HL-60/S4 treated with retinoic acid at 250 ng/mL for 4 days and 3 days (cell line): ENCODE data around the gene RBM10.

Experiments
- in situ Hi-C: fragments of 300-500 bp; cut with MboI; formaldehyde crosslinking; loops from 2 replicates; pipeline ENCODE4 v1.7.0; 2022; ENCODE audit warnings: low sequenced_read_pairs

Gene RBM10

DNA sequence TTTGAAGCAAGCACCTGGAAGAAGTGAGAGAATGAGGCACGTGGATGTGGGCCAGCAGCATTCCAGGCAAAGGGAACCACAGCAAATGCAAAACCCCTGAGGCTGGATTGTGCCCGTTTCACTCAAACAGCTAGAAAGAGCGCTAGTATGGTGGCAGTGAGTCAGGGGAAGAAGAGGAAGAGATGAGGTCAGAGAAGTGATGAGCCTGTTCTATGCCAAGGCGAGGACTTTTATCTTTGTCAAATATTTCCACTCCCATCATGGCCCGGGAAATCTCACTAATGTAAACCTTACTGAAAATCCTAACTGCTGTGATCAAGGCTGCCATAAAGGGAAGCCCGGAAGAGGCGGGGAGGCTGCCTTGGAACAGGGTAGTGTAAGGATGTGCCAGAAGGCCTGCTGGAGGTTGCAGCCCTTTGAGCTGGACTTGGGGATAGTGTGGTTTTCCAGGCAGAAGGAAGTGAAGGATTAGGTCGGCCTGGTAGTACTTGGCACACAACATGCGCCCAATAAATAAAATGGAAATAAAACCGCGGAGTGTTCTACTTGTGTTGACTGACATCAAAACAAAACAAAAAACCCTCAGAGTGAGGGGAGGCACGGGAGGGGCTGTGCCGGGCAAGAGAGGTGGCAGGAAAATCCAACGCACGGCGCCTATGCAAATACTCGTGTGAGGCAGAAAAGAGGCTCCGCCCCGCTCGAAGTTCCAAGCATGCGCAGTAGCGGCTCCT lies 72.3 kb downstream of the RBM10 start:
- in situ Hi-C loops = loop anchor here (25.0 kb wide), 1 partner anchor 295 kb away; no protein-coding TSS in a partner anchor

DNA sequence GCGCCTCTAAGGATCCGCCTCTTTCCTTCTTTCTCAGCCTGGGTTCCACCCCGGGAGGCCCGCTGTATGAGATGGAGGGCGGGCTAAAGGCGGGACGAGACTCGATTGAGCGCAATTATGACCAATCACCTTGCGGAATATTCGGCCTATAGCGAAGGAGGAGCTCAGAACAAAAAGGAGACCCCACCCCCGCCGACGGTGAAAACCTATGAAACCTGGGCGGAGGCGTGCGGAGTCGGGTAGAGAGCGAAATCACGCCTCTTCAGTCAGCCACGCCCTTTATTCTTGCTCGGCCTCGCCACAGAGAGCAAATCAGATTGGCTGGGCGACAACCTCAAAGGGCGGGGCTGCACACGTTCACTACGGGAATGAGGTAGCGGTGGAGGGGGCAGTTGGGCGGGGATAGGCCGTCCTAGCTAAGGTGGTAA lies 72.8 kb downstream of the RBM10 start:
- in situ Hi-C loops = loop anchor here (25.0 kb wide), 1 partner anchor 294 kb away; no protein-coding TSS in a partner anchor

GRCh38 chrX:47218280-47218919 lies 73.4 kb downstream of the RBM10 start, which contains the start of gene CDK16:
Gene CDK16 (plus strand): TSS chrX:47218681. CDS start chrX:47223558, 4,877 bp downstream.
- in situ Hi-C loops = loop anchor here (25.0 kb wide), 1 partner anchor 294 kb away; no protein-coding TSS in a partner anchor

DNA sequence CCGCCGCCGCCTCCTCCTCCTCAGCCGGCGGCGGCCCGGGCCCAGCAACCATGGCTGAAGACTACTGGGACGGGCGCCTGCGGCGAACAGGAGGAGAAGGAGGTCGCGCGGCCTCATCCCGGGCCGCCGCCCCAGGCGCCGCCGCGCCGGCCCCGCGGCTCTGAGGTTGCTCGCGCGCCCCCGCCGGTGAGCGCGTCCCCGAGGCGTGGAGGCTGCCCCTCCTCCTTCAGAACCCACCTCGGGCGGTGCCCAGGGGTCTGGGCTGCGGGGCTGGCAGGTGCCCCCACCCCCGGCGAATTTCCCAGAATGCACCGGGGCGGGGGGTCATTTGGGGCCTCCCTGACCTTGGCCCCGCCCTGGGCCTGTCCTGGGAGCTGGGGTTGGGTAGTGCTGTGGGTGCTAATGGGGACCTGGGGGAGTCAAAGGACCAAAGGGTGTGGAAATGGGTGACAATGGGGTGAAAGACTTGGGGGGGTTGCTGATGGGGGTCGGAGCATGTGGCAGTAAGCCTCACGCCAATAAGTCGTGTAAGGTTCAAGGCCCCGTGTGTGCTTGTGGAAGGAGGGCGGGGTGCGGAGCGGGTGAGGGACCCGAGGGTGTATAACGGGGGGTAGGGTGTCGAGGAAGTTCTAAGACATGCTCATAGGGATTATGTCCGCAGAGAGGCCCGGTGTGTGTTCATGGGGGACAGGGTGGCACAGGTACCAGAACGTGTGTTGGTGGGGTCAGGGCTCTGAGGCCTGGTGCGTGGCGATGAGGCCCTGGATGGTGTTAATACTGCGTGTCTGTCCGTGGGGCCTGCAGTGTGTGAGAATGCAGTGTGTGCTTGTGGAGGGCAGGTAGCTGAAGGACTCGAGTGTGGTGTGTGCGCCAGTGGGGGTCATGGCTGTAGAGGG lies 74.1 kb downstream of the RBM10 start:
- in situ Hi-C loops = loop anchor here (25.0 kb wide), 1 partner anchor 293 kb away; no protein-coding TSS in a partner anchor

- in situ Hi-C loops = loop anchor here (25.0 kb wide), 1 partner anchor 291 kb away; no protein-coding TSS in a partner anchor
These were observed 76.7 kb downstream of the RBM10 start for GRCh38 chrX:47221756-47222155.

DNA sequence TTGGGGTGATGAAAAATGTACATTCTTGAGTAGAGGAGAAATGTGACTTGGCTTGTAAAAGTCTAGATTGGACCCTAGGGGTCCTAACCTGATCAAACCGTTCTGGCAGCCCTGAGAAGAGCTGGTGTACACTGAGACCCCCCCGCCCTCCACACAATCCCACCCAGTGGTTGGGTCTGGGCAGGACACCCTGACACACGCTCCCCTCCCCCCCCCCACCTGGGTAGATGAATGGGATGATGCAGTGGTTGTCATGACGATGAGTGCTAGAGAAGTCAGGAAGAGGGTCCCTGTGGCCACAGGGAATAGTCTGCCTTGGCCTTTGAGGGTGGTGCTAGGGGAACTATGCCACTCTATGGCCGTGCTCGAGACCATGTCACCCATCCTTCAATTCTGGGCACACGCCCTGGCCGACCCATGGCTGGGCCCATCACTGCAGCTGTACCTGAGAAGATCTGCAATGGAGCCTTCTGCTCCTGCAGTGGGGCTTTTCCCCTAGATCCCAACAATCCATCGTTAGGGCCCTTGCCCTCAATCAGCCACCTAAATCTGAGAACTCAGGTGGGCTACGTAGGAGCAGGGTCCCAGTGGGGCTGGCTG lies 77.8 kb downstream of the RBM10 start:
- in situ Hi-C loops = loop anchor here (25.0 kb wide), 1 partner anchor 289 kb away; no protein-coding TSS in a partner anchor

- in situ Hi-C loops = loop anchor here (25.0 kb wide), 1 partner anchor 289 kb away; no protein-coding TSS in a partner anchor
These were observed 78.6 kb downstream of the RBM10 start for GRCh38 chrX:47223476-47224250.

GRCh38 chrX:47224266-47224895 lies 79.4 kb downstream of the RBM10 start:
- in situ Hi-C loops = loop anchor here (25.0 kb wide), 1 partner anchor 288 kb away; no protein-coding TSS in a partner anchor

DNA sequence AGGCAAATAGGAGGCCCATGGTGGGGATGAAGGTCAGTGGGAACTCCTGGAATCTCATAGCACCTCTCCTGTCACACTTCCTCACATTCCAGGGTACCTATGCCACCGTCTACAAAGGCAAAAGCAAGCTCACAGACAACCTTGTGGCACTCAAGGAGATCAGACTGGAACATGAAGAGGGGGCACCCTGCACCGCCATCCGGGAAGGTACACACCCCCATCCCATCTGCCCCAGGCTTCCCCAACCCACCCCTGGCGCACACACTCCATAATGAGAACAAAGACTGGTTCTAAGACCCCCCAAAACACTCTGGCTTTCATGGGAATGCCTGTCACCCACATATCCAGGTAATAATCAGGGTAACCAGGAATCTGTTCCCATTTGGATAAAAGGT lies 79.9 kb downstream of the RBM10 start:
- in situ Hi-C loops = loop anchor here (25.0 kb wide), 1 partner anchor 287 kb away; no protein-coding TSS in a partner anchor

DNA sequence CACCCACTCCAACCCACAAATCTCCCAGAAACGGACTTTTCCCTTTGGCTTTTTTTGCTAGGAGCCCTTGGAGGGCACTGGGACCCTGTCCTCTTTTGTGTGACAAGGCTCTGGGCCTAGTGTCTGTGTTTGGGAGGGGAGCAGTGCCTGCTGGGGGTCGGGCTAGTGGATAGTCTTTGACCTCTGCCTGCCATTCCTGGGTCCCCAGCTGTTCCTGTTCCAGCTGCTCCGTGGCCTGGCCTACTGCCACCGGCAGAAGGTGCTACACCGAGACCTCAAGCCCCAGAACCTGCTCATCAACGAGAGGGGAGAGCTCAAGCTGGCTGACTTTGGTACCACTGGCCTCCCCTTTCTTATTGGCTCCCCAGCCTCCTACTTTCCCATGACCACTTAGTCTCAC lies 81.0 kb downstream of the RBM10 start:
- in situ Hi-C loops = no loop called here

- in situ Hi-C loops = no loop called here
These were observed 81.7 kb downstream of the RBM10 start for GRCh38 chrX:47226531-47227333.

DNA sequence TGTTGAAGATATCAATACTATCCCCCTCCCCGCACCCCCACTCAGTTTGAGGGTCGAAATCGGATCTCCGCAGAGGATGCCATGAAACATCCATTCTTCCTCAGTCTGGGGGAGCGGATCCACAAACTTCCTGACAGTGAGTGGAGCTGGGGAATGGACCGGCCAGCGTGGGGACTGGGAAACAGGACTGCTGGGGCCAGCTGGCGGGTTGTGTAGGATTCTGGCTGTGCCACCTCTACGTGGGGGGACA lies 82.2 kb downstream of the RBM10 start:
- in situ Hi-C loops = no loop called here

DNA sequence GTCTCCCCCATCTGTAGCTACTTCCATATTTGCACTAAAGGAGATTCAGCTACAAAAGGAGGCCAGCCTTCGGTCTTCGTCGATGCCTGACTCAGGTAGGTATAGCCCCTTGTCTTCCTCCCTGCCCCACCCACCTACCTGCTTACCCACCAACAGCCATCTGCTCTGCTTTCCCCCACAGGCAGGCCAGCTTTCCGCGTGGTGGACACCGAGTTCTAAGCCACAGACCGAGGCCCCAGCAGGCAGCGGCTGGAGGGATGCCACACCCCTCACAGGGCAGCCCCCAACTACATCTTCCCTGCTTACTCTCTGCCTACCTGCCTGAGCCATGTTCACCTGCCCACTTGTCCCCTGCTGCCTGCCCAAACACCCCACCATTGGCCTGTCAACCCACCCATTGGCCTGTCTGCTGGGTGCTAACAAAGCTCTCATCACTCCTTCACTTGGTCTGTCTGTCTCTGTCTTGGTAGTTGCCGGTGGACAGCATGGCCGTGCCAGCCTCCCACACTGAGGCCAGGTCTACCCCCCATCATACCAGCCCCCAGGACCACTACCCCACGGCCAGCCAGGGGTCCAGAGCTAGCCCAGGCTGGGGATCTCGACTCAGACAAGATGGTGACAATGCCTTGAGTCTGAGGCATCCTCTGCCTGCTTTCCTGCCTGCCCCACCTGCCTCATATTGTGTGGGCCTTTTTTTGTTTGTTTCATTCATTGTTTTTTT lies 83.7 kb downstream of the RBM10 start:
- in situ Hi-C loops = no loop called here

- in situ Hi-C loops = no loop called here
These were observed 84.4 kb downstream of the RBM10 start for GRCh38 chrX:47229427-47229826.

DNA sequence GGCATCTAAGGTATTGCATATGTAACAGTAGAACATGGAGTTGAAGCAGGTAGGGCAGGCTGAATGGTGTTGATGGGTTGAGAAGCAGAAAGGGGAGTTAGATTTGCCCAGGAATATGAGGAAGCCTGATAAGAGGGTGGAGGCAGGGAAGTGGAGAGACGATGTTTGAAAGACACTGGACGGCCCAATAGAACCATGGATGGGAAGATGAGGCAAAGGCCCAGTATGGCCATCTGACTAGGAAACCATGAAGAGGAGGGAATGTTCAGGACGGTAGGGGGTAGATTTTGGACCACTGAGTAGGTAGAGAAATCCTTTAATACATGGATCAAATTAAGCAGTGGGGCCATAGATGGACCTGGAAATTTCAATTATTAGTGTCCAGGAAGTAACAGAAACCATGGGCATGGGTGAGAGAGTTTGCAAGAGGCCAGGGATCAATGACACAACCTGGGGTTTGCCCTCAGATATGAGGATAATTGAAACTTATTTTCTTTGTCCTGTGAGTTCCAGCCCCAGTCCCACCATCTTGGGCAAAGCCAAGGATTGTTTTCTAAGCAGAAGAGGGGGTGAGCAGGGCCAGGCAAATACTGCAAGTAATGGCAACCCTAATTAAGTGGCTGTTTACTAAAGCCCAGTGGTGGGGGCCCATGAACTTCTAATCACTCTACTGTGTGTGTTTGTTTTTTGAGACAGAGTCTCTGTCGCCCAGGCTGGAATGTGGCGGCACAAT lies 85.3 kb downstream of the RBM10 start:
- in situ Hi-C loops = no loop called here

GRCh38 chrX:47231167-47231566 lies 86.1 kb downstream of the RBM10 start:
- in situ Hi-C loops = no loop called here

DNA sequence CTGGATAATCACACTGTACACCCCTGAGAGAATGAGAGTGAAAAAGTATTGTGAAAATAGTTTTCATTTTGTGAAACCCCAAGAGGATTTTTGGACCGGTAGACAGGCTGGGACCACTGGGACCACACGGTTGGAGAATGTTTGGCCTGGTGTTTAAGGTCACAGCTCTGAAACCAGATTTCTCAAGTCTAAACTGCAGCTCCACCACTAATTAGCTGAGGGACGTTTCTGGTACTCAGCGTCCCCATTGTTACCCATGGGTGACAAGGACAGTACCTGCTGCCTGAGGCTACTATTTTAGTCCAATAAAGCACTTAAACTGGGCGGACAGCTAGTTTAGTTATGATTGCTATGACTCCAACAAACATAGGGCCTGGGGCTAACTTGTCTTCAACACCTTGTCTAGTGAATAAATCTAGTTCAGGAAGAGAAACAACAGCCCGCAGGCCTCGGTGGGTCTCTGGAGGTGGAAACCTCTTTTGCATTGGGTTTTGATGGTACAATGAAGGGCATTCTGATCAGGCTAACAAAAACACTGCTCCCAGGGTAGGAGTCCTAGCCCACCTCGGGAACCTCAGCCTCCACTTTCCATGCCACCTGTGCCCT lies 87.3 kb downstream of the RBM10 start:
- in situ Hi-C loops = no loop called here
